ENCODE results near the gene UVRAG.

- no peak for TF ChIP-seq POLR2A (IDR thresholded peaks at IDR 0.05; ENCODE audit: low read depth, low read length)
- TF ChIP-seq POLR2AphosphoS5 (IDR thresholded peaks at IDR 0.05; ENCODE audit: low read depth, low read length), result no peak
- TF ChIP-seq TAF1 (IDR thresholded peaks at IDR 0.05; ENCODE audit: low read depth, low read length), result no peak
- no peak for TF ChIP-seq SPI1 (IDR thresholded peaks at IDR 0.05; ENCODE audit: low read depth, low read length)
- no peak for TF ChIP-seq POU2F2 (IDR thresholded peaks at IDR 0.05; ENCODE audit: low read depth, low read length)
- TF ChIP-seq PAX5 (IDR thresholded peaks at IDR 0.05; ENCODE audit: insufficient read depth, low read length, severe bottlenecking), result no peak
Measured at GRCh38 chr11:75780888-75781287, 34.1 kb upstream of the UVRAG start.

Measured in GM12891 (cell line).